Esophagus (tissue), 2 donors: Measurements from ENCODE around the gene RNF7. TPM values are rescaled to one million over a fixed set of nuclear protein-coding genes. Genes with fewer than 3 reads are reported as not detected.

Source experiments
- H3K27ac ChIP-seq, 2 donors: one replicate each; pipeline ENCODE4 v1.5.1; 2013; ENCODE audit warnings: low read depth in 2 of 2, mild to moderate bottlenecking in 2 of 2, inconsistent platforms in 1 of 2, low read length in 1 of 2, moderate library complexity in 1 of 2
- H3K27me3 ChIP-seq, 2 donors: one replicate each; pipeline ENCODE4 v1.6.1; 2013; ENCODE audit warnings: low read length in 2 of 2, control low read depth in 1 of 2, mild to moderate bottlenecking in 1 of 2; ENCODE audit not compliant: insufficient read depth in 2 of 2, control insufficient read depth in 1 of 2
- H3K36me3 ChIP-seq, 2 donors: one replicate each; pipeline ENCODE4 v1.6.1; 2013; ENCODE audit warnings: low read length in 1 of 2; ENCODE audit not compliant: control insufficient read depth in 2 of 2, insufficient read depth in 2 of 2
- H3K4me1 ChIP-seq, 2 donors: one replicate each; pipeline ENCODE4 v1.6.1; 2013; ENCODE audit warnings: low read length in 1 of 2; ENCODE audit not compliant: control insufficient read depth in 2 of 2, insufficient read depth in 2 of 2
- H3K4me3 ChIP-seq, 2 donors: one replicate each; pipeline ENCODE4 v1.5.1; 2013; ENCODE audit warnings: low read length in 2 of 2, mild to moderate bottlenecking in 2 of 2, low read depth in 1 of 2, moderate library complexity in 1 of 2
- H3K9me3 ChIP-seq, 2 donors: one replicate each; pipeline ENCODE4 v1.6.1; 2013; ENCODE audit warnings: mild to moderate bottlenecking in 2 of 2, low read depth in 1 of 2, low read length in 1 of 2, moderate library complexity in 1 of 2; ENCODE audit not compliant: control insufficient read depth in 2 of 2, insufficient read depth in 1 of 2
- WGBS, 2 donors: extraction: QIAGEN DNeasy Blood & Tissue Kit; methylation state at CpG; one replicate each; pipeline ENCODE4 v1.1.7; 2013; 5-methylcytosine and 5-hydroxymethylcytosine counted together
- polyA plus RNA-seq, 2 donors: library from polyadenylated mRNA; stranded (reverse); fragments of 200-250 nt; gene quantifications; one replicate each; pipeline ENCODE4 v1.2.3, GENCODE V29; 2013
- donor health status: healthy with polysubstance abuse.
- donor health status: Bipolar disorder and iron deficiency.

The RNF7 gene
- polyA plus RNA-seq, 2 donors = 97.7 to 181 TPM

DNA sequence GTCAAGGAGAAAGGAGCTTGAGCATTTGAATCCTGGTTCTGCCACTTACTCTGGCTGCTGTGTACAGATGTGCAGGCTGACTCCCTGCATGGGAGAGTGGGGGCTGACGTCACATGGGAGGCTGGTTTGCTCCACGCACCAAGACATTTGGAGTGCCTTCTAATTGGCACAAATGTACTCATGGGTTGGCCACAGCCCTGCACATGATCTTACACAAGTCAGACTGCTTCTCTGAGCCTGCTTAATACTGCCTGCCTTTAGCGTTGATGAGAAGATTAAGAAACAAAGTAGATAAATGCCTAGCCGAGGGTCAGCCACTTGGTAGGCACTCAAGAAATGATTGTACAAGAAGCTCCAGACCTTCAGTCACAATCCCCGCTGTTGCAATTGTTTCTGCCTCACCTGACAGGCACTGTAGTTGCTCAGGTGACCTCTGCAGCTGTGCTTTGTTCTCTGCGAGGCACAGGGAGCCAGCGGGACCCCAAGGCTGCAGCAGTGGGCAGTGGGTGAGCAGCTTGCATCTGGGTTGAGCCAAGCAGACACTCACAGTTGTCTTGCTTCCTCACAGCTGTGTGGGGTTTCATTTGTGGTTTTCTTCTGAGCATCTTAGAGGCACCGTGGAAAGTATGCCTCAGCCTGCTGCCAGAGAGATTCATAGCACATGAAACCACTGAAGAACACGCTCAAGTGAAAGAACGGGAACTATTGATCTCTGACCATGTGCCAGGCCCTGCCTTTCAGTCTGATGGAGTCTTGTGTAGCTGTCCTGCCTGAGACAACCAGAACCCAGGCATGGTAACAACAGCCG, 58.2 kb downstream of the RNF7 start:
- no peaks in the 10 kb centered on the region for H3K36me3 ChIP-seq
- no peak overlapping the region for H3K4me3 ChIP-seq
- peaks cover 0 to 26% of the 10 kb centered on the region in 2 donors for H3K4me1 ChIP-seq
- peak overlapping the region; percentile 86 to 91 for H3K27ac ChIP-seq
- H3K9me3 ChIP-seq = no peaks in the 10 kb centered on the region
- WGBS, 2 donors = 37 to 45% methylated on average over 11 of the region's 11 CpGs
- H3K27me3 ChIP-seq = no peaks in the 10 kb centered on the region

Other genes starting within 250 kb of the RNF7 start
- under 1 TPM in 1 of 2 donors, not detected in 1; 0.01 TPM for gene GRK7, start 25.1 kb downstream of the RNF7 start, polyA plus RNA-seq
- gene ATP1B3, start 138.3 kb downstream of the RNF7 start, polyA plus RNA-seq = 100 to 1,000 TPM; 134 to 173 TPM